MM.1S (cell line): ENCODE data around the gene NFILZ.

Experiments used
- DNase-seq: peaks from one replicate; pipeline ENCODE4 v3.0.0-alpha.2; 2015
- H2AFZ ChIP-seq: fragments of 300-600 bp; sonication (generic); 2 replicates; pipeline ENCODE4 v1.6.0; 2016; ENCODE audit warnings: antibody characterized with exemption, low read length
- H3F3A ChIP-seq: fragments of 300-600 bp; sonication (generic); 2 replicates; pipeline ENCODE4 v1.6.1; 2016; ENCODE audit warnings: mild to moderate bottlenecking, antibody characterized with exemption, low read length, moderate library complexity, mixed read lengths; ENCODE audit not compliant: insufficient read depth
- H3K27ac ChIP-seq: fragments of 300-600 bp; sonication (generic); 2 replicates; pipeline ENCODE4 v1.5.1; 2016; ENCODE audit warnings: mild to moderate bottlenecking, low read length
- H3K27me3 ChIP-seq: fragments of 300-600 bp; sonication (generic); replicated peaks from 2 replicates; pipeline ENCODE4 v1.6.0; 2016; ENCODE audit warnings: low read length; ENCODE audit not compliant: insufficient read depth
- H3K36me3 ChIP-seq: fragments of 300-600 bp; sonication (generic); replicated peaks from 2 replicates; pipeline ENCODE4 v1.6.1; 2016; ENCODE audit warnings: mild to moderate bottlenecking, low read length, mixed read lengths; ENCODE audit not compliant: insufficient read depth
- H3K4me1 ChIP-seq: fragments of 300-600 bp; sonication (generic); 2 replicates; pipeline ENCODE4 v1.6.1; 2016; ENCODE audit warnings: low read length, mixed read lengths
- H3K4me2 ChIP-seq: fragments of 300-600 bp; sonication (generic); 2 replicates; pipeline ENCODE4 v1.6.0; 2016; ENCODE audit warnings: low read depth, low read length
- H3K4me3 ChIP-seq: fragments of 300-600 bp; sonication (generic); 2 replicates; pipeline ENCODE4 v1.5.1; 2016; ENCODE audit warnings: low read length, mixed read lengths
- H3K79me2 ChIP-seq: fragments of 300-600 bp; sonication (generic); 2 replicates; pipeline ENCODE4 v1.6.1; 2016; ENCODE audit warnings: mixed run types, low read length, mixed read lengths
- H3K9ac ChIP-seq: fragments of 300-600 bp; sonication (generic); 2 replicates; pipeline ENCODE4 v1.6.1; 2016; ENCODE audit warnings: low read length, mixed read lengths
- H3K9me2 ChIP-seq: fragments of 300-600 bp; sonication (generic); replicated peaks from 2 replicates; pipeline ENCODE4 v1.6.1; 2016; ENCODE audit warnings: mild to moderate bottlenecking, low read length, mixed read lengths; ENCODE audit not compliant: insufficient read depth
- H3K9me3 ChIP-seq: fragments of 300-600 bp; sonication (generic); replicated peaks from 2 replicates; pipeline ENCODE4 v1.6.1; 2016; ENCODE audit warnings: mild to moderate bottlenecking, low read length, mixed read lengths; ENCODE audit not compliant: insufficient read depth
- H4K20me1 ChIP-seq: fragments of 300-600 bp; sonication (generic); 2 replicates; pipeline ENCODE4 v1.6.1; 2016; ENCODE audit warnings: mild to moderate bottlenecking, low read length, moderate library complexity, mixed read lengths; ENCODE audit not compliant: insufficient read depth
- CTCF ChIP-seq: fragments of 300-600 bp; sonication (generic); IDR thresholded peaks from 2 replicates; pipeline ENCODE4 v1.5.1; 2016; ENCODE audit warnings: antibody characterized with exemption, low read length, mixed read lengths
- EZH2 ChIP-seq: fragments of 300-600 bp; sonication (generic); optimal IDR thresholded peaks from 2 replicates; pipeline ENCODE3; 2017; ENCODE audit warnings: low read depth, mild to moderate bottlenecking, antibody characterized with exemption, low read length, mixed read lengths
- EZH2phosphoT487 ChIP-seq: fragments of 300-600 bp; sonication (generic); IDR thresholded peaks from 2 replicates; pipeline ENCODE4 v1.6.1; 2018; ENCODE audit warnings: antibody characterized with exemption, low read length

The NFILZ gene

GRCh38 chr19:8610041-8610935 lies 20.1 kb upstream of the NFILZ start, which contains the start of gene ADAMTS10:
ADAMTS10 (minus strand) TSS chr19:8610715; CDS start chr19:8605710, 5,005 bp downstream.
- no peaks in the 10 kb centered on the region for H3K79me2 ChIP-seq
- H3K4me3 ChIP-seq = no peak within 1 kb of the TSS
- H3K9me2 ChIP-seq = no peaks in the 10 kb centered on the region
- no peak within 1 kb of the TSS for H3K27ac ChIP-seq
- H3K9ac ChIP-seq = no peak within 1 kb of the TSS
- no peaks in the 10 kb centered on the region for H3K4me1 ChIP-seq
- no peak within 1 kb of the TSS for H2AFZ ChIP-seq
- H4K20me1 ChIP-seq = no peaks in the 10 kb centered on the region
- H3K4me2 ChIP-seq = no peak within 1 kb of the TSS
- H3K36me3 ChIP-seq = no peaks in the 10 kb centered on the region
- no peak for DNase-seq
- H3F3A ChIP-seq = no peaks in the 10 kb centered on the region
- TF ChIP-seq EZH2 (no peak), EZH2phosphoT487 (no peak), CTCF (no peak)
- H3K9me3 ChIP-seq = no peaks in the 10 kb centered on the region
- peaks cover 59% of the 10 kb centered on the region for H3K27me3 ChIP-seq

- Histone ChIP-seq H3K4me3 (no peak overlapping the region), H3K27me3 (peaks cover 58% of the 10 kb centered on the region), H3K9me2 (no peaks in the 10 kb centered on the region), H3K9ac (no peak overlapping the region), H3F3A (no peaks in the 10 kb centered on the region), H3K36me3 (no peaks in the 10 kb centered on the region), H3K4me1 (no peaks in the 10 kb centered on the region), H3K4me2 (no peak overlapping the region), H2AFZ (no peak overlapping the region), H3K79me2 (no peaks in the 10 kb centered on the region), H3K9me3 (no peaks in the 10 kb centered on the region), H4K20me1 (no peaks in the 10 kb centered on the region), H3K27ac (no peak overlapping the region)
- TF ChIP-seq EZH2 = no peak
- TF ChIP-seq EZH2phosphoT487 = no peak
- no peak for TF ChIP-seq CTCF
- DNase-seq = no peak
Observed at GRCh38 chr19:8610936-8611300, 19.5 kb upstream of the NFILZ start.

DNA sequence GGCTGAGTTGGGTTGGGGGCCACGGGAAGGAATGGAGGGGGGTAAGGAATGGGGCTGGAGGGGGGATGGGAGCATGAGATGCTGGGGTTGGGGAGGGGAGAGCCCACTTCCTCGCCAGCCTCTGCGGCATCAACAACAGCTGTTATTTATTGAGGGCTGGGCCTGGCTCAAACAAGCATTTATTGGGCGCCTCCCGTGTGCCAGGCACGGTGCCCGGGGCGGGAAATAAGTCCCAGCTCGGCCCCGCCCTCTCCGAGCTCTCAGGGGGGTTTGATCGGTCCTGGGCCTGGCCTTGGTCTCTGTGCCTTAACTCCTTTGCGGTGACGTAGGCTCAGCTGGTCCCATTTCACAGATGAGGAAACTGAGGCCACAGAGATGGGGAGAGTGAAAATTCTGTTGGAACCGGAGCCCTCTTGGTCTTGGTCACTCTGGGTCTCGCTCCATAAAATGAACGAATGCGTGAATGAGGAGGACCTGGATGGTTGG lies 19.0 kb upstream of the NFILZ start:
- no peak overlapping the region for H3K4me2 ChIP-seq

More for the DNA sequence above, 19.0 kb upstream of the NFILZ start:
- Histone ChIP-seq H3K9me3 (no peaks in the 10 kb centered on the region), H3K9me2 (no peaks in the 10 kb centered on the region), H3F3A (no peaks in the 10 kb centered on the region), H3K27ac (no peak overlapping the region), H3K4me1 (no peaks in the 10 kb centered on the region), H3K4me3 (no peak overlapping the region), H2AFZ (no peak overlapping the region), H3K79me2 (no peaks in the 10 kb centered on the region), H3K36me3 (no peaks in the 10 kb centered on the region), H3K9ac (no peak overlapping the region), H4K20me1 (no peaks in the 10 kb centered on the region), H3K27me3 (peaks cover 58% of the 10 kb centered on the region)
- DNase-seq = no peak
- no peak for TF ChIP-seq CTCF
- no peak for TF ChIP-seq EZH2
- TF ChIP-seq EZH2phosphoT487 = no peak
